ENCODE results near the gene OTUB1. TPM values are rescaled to one million over a fixed set of nuclear protein-coding genes. Genes with fewer than 3 reads are reported as not detected.

Gene OTUB1
- total and polyA plus RNA-seq, 2 of the 13 experiments (the other 11 are each of a cell fraction or from before 2014, with no cell fraction given) = 58.8 to 130 TPM

GRCh38 chr11:63986932-63987513, 785 bp downstream of the OTUB1 start (continued):
- no peak for TF ChIP-seq FOXM1 (CRISPR knock-in tag; IDR thresholded peaks at IDR 0.05)
- no peak for TF ChIP-seq AGO2 (optimal IDR thresholded peaks at IDR 0.05; ENCODE audit: low read depth, low read length)
- TF ChIP-seq HMGXB3 (CRISPR knock-in tag; IDR thresholded peaks at IDR 0.05; ENCODE audit: borderline replicate concordance) = no peak
- TF ChIP-seq HDAC2 (CRISPR knock-in tag; IDR thresholded peaks at IDR 0.05) = no peak
- TF ChIP-seq MYPOP (CRISPR knock-in tag; IDR thresholded peaks at IDR 0.05) = no peak
- no peak for TF ChIP-seq CCDC6 (CRISPR knock-in tag; IDR thresholded peaks at IDR 0.05)
- no peak for TF ChIP-seq ZNF572 (CRISPR knock-in tag; IDR thresholded peaks at IDR 0.05)
- no peak for TF ChIP-seq ZNF670 (CRISPR knock-in tag; IDR thresholded peaks at IDR 0.05; ENCODE audit: borderline replicate concordance)
- no peak for TF ChIP-seq ZMYM4 (CRISPR knock-in tag; IDR thresholded peaks at IDR 0.05)
- TF ChIP-seq PHF20 (CRISPR knock-in tag; IDR thresholded peaks at IDR 0.05) = no peak
- peak; percentile 78 for TF ChIP-seq ZNF883 (CRISPR knock-in tag; IDR thresholded peaks at IDR 0.05; ENCODE audit: not compliant biosample characterization)
- TF ChIP-seq MIER2 (CRISPR knock-in tag; IDR thresholded peaks at IDR 0.05) = no peak
- no peak for TF ChIP-seq SOX6 (IDR thresholded peaks at IDR 0.05)
- TF ChIP-seq SOX6 (CRISPR knock-in tag; IDR thresholded peaks at IDR 0.05) = 0 out of 2 replicates have a peak, but pooled peaks have one; percentile 1
- TF ChIP-seq ZNF563 (CRISPR knock-in tag; IDR thresholded peaks at IDR 0.05) = peak; percentile 97; the same call in 1 of the 2 replicates
- TF ChIP-seq ZNF556 (CRISPR knock-in tag; IDR thresholded peaks at IDR 0.05; ENCODE audit: borderline replicate concordance) = no peak
- TF ChIP-seq POLR2AphosphoS2 (IDR thresholded peaks at IDR 0.05; ENCODE audit: low read depth, low read length) = no peak
- TF ChIP-seq ZSCAN31 (CRISPR knock-in tag; IDR thresholded peaks at IDR 0.05; ENCODE audit: low read depth) = no peak; the same call in 1 of the 2 replicates
- TF ChIP-seq IRF2 (CRISPR knock-in tag; IDR thresholded peaks at IDR 0.05) = no peak
- no peak for TF ChIP-seq SIX1 (CRISPR knock-in tag; IDR thresholded peaks at IDR 0.05; ENCODE audit: borderline replicate concordance)
- TF ChIP-seq ZNF784 (CRISPR knock-in tag; IDR thresholded peaks at IDR 0.05; ENCODE audit: borderline replicate concordance) = 0 out of 2 replicates have a peak, but pooled peaks have one; percentile 71
- TF ChIP-seq ZNF329 (CRISPR knock-in tag; IDR thresholded peaks at IDR 0.05; ENCODE audit: low read depth) = no peak; the same call in 1 of the 2 replicates
- TF ChIP-seq NFE2L1 (CRISPR knock-in tag; IDR thresholded peaks at IDR 0.05; ENCODE audit: borderline replicate concordance) = no peak
- no peak; the same call in 1 of the 2 replicates for TF ChIP-seq SNAI1 (CRISPR knock-in tag; IDR thresholded peaks at IDR 0.05; ENCODE audit: borderline replicate concordance)
